Pulmonary artery endothelial cell (primary cell): ENCODE data around the gene SFI1. TPM values are rescaled to one million over a fixed set of nuclear protein-coding genes. Genes with fewer than 3 reads are reported as not detected.
"Not testable (repeated sequence)": the region's sequence is repeated elsewhere in the genome, so short reads cannot be mapped to it uniquely, and the experiment has no call there.

Source experiments
- DNase-seq: peaks from one replicate; pipeline ENCODE4 v3.0.0-alpha.2; 2011; ENCODE audit warnings: low read depth, low spot score
- total RNA-seq: library from RNA; depleted of rRNA; stranded (reverse); fragments of >200 nt; gene quantifications from 2 replicates; pipeline ENCODE4 v1.2.3, GENCODE V29; 2014

The SFI1 gene
- total RNA-seq, 1 donor from 2014 or later = 17.8 TPM

- no peak for DNase-seq
These were observed 92.8 kb downstream of the SFI1 start for GRCh38 chr22:31588970-31589675.

GRCh38 chr22:31590161-31590560 lies 93.8 kb downstream of the SFI1 start:
- DNase-seq = not testable (repeated sequence)

GRCh38 chr22:31595271-31595670 lies 98.9 kb downstream of the SFI1 start:
- no peak for DNase-seq

GRCh38 chr22:31602259-31602952 lies 106.1 kb downstream of the SFI1 start:
- DNase-seq = peak; percentile 63

- DNase-seq = no peak
These were observed 106.8 kb downstream of the SFI1 start for GRCh38 chr22:31603081-31603525.

- no peak for DNase-seq
These were observed 107.2 kb downstream of the SFI1 start for GRCh38 chr22:31603574-31603973.

GRCh38 chr22:31604137-31604705 lies 107.9 kb downstream of the SFI1 start:
- DNase-seq = no peak

- DNase-seq = no peak
These were observed 108.7 kb downstream of the SFI1 start for GRCh38 chr22:31604746-31605705.

- DNase-seq = no peak
These were observed 109.7 kb downstream of the SFI1 start for GRCh38 chr22:31605851-31606585.

GRCh38 chr22:31607696-31608095 lies 111.4 kb downstream of the SFI1 start:
- no peak for DNase-seq

- DNase-seq = no peak
These were observed 113.4 kb downstream of the SFI1 start for GRCh38 chr22:31609716-31610115.

- no peak for DNase-seq
These were observed 114.3 kb downstream of the SFI1 start for GRCh38 chr22:31610611-31611010.

GRCh38 chr22:31611061-31611760 lies 114.9 kb downstream of the SFI1 start:
- no peak for DNase-seq

- no peak for DNase-seq
These were observed 116.6 kb downstream of the SFI1 start for GRCh38 chr22:31612891-31613285.

- DNase-seq = no peak
These were observed 117.1 kb downstream of the SFI1 start for GRCh38 chr22:31613286-31613903.

- DNase-seq = no peak
These were observed 117.6 kb downstream of the SFI1 start for GRCh38 chr22:31613904-31614296.

- no peak for DNase-seq
These were observed 118.6 kb downstream of the SFI1 start for GRCh38 chr22:31614781-31615490.

GRCh38 chr22:31615491-31615860 lies 119.1 kb downstream of the SFI1 start:
- no peak for DNase-seq

GRCh38 chr22:31615940-31616314 lies 119.6 kb downstream of the SFI1 start:
- no peak for DNase-seq
